GM21786 (cell line): ENCODE data around the gene VTI1A.

Experiments used
- ATAC-seq: cut with Tn5 transposase; IDR thresholded peaks from one replicate; pipeline ENCODE4 v1.9.1; 2021; ENCODE audit not compliant: unreplicated experiment

VTI1A gene

GRCh38 chr10:112750427-112751167, 303.6 kb downstream of the VTI1A start:
- ATAC-seq = no peak

- ATAC-seq = no peak
Observed at GRCh38 chr10:112751651-112752050, 304.6 kb downstream of the VTI1A start.

GRCh38 chr10:112752288-112752687, 305.3 kb downstream of the VTI1A start:
- no peak for ATAC-seq

DNA sequence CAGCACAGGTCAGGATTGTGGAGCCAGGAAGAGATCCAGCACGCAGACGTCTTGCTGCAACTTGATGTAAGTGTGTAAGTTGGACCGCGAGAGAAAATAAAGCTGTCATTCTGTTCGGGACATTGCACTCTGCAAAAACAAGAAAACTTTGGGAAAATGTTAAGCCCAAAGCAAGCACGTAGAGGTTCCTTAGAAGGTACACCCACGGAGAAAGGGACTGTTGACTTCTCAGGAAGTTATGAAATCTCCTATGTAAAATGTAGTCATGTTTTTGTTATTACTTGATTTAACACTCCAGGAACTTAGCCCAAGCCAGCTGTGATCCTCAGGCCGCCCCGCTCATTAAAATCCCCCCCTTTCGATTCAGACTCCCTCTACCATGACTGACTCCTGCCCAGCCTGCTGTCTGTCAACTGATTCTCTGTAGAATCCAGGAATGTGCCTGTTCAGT, 307.0 kb downstream of the VTI1A start:
- no peak for ATAC-seq

GRCh38 chr10:112755446-112756234, 308.6 kb downstream of the VTI1A start:
- no peak for ATAC-seq

DNA sequence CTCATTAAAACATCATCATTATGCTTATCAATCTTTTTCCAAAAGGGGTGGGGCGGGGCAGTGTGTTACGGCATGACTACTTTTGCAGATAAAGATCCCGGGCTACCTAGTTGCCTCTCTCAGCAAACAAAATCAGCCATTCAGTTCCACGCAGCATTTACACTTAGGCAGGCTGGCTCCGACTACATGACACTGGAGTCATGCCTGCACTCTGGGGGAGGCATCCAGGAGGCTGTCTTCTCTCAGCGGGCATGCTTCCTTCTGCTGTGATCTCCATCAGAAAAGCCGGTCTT, 309.2 kb downstream of the VTI1A start:
- ATAC-seq = no peak

DNA sequence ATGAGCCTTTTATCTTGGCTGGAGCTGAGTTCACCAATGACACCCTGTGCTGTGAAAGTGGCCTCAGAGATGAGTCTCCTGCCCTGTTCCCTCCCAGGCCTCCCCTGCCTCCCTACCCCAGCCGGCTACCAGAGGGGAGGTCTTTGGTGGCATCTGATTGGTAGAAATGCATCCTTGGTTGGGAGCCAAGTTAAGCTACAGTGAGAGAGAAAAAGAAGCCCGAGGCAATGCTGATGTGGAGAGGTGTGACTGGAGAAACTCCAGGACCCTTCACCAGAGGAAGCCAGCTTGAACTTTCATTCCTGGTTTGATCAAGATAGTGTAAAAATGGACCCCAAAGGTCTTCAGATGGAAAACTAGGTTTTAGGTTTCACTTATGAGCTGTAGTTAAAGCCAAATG, 311.9 kb downstream of the VTI1A start:
- ATAC-seq = no peak

- no peak for ATAC-seq
Observed at GRCh38 chr10:112759496-112759895, 312.5 kb downstream of the VTI1A start.

DNA sequence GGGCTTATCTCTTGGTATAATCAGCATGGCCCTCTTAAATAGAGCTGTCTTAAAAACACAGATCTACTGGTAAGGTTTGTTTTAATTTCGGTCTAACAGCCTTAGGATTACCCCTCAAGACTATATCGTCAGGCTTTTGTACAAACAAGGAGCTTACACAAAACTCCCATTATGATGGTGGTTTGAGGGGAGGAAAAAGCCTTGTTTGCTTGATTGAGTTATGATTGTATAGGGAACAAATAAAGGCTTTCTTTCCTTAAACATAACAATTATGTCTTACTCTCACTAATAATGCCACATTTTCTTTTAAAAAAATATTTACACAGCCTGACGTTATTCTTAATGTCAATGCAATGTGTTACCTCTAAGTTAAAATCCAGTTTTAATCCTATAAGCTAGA, 314.2 kb downstream of the VTI1A start:
- no peak for ATAC-seq

DNA sequence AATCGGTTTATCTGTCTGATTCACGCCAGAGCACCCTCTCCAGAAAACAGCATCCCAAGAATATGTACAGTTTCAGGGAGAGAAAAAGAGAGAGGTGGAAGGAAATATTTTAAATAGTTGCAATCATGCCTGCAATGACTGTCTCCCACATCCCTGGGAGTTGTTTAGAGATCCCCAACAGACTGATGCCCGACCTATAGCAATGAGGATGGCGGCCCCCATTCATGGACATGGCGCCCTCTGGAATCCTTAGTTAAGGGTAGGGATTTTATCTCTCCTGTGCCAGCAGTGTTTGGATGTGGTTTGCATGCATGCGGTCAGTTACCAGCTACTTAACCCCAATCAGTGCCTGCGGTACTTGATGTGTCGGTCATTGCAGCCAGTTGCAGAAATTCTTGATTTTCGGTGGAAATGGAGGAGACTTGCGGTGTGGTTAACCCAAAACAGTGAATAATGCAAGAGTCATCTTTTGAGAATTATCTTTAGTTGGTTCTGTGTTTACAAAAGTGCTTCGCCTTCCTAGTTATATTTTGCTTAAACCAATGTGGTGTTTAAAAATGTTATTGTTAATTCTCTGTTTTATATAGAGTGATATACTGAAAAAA, 317.0 kb downstream of the VTI1A start:
- ATAC-seq = no peak

GRCh38 chr10:112765717-112766235, 318.8 kb downstream of the VTI1A start:
- no peak for ATAC-seq

DNA sequence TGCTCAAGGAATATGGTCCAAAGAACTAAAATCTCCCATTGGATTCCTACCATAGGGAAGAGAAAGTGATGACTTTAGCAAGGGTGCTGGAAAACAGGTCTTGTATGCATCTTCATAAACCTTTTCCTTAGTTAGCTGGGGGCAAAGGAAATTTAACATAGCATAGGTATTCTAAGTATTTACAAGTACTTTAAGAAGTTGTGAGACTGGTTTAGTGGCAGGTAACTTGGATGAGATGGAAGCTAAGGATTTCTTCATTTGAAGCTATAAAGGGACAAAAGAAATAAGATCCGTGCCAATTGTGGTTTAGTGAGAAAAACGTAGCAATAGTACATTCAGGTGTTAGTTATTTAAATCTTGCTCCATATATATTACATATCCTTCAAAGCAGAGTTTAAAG, 319.6 kb downstream of the VTI1A start:
- no peak for ATAC-seq

GRCh38 chr10:112767156-112767555, 320.1 kb downstream of the VTI1A start:
- ATAC-seq = no peak

GRCh38 chr10:112768121-112768520, 321.1 kb downstream of the VTI1A start:
- ATAC-seq = no peak

GRCh38 chr10:112769081-112769480, 322.1 kb downstream of the VTI1A start:
- ATAC-seq = no peak

DNA sequence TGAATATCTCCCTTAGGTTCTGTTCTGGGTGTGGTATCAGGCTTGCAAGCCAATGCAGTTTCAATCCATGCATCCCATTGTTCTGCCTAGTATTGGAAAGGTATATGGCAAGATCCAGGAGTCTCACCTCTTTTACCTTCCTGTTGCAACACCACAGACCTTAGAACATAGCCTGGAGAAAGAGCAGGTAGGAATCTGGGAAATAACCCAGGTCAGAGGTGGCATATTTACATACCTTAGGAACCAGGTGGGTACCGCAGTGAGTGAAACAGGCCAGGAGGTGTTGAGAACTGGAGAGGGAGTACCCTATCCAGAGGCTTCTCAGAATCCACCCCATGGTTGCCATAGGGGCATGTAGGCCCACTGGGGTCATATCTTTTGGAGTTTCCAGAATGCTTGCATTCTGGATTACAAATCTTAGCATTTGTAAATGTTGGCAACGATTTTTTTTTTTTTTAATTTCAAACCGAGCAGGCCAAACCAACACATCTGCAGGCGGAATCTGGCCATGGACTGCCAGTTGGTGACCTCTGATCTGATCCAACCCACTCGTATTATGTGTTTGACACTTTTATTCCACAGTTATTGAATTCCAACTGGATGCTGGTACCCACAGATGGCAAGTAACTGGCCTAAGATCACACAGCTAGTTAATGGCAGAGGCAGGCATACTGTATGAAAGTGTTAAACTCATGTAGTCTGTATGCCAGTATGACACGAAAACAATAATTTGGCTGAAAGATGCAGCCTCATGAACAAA, 322.8 kb downstream of the VTI1A start:
- no peak for ATAC-seq

DNA sequence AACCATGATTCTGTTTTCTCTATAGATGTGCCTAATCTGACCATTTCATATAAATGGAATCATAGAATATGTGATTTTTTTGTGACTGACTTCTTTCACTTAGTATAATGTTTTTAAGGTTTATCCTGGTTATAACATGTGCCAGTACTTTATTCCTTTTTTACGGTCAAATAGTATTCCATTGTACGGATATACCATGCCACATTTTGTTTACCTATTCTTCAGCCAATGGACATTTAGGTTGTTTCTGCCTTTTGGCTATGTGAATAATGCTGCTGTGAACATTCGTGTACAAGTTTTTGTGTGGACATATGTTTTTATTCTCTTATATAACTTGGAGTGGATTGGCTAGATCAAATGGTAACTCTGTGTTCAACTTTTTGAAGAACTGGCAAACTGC, 324.7 kb downstream of the VTI1A start:
- ATAC-seq = no peak

GRCh38 chr10:112773783-112774182, 326.8 kb downstream of the VTI1A start:
- ATAC-seq = no peak

- no peak for ATAC-seq
Observed at GRCh38 chr10:112774210-112774609, 327.2 kb downstream of the VTI1A start.

DNA sequence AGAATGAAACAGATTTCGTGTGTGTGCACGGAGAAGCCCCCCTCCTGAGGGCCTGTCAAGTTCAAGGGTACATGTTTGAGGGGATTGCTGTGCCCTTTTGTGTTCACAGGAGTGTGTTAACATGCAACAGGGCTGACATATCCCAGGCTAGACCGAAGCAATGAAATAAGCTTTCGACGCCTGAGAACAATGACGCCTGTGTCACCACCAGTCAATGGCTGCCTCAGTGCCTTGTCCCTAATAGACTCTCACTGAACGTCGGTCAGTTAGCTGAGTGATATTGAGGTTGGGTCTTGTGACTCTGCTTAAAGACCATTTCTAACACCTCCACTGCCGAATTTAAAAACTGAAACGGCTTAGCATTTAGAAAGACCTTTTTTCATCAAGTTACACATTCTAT, 327.8 kb downstream of the VTI1A start:
- ATAC-seq = no peak

GRCh38 chr10:112775381-112775780, 328.4 kb downstream of the VTI1A start:
- ATAC-seq = no peak
